ENCODE results near the gene BRIX1. TPM values are rescaled to one million over a fixed set of nuclear protein-coding genes. Genes with fewer than 3 reads are reported as not detected.

BRIX1 gene
- total and polyA plus RNA-seq, 2 experiments from 2014 or later = 72.6 to 171 TPM

- H3F3A ChIP-seq (replicated peaks; ENCODE audit: low read depth) = no peaks in the 10 kb centered on the region
- H3K4me2 ChIP-seq = no peak overlapping the region
- H4K20me1 ChIP-seq (replicated peaks; ENCODE audit: insufficient read depth) = no peaks in the 10 kb centered on the region
- Mint-ChIP-seq H3K36me3 (ENCODE audit: low read depth) (peaks cover 22% of the 10 kb centered on the region; the same call in 2 of the 3 replicates), H3K9me3 (peaks cover 30% of the 10 kb centered on the region), H3K27ac (no peak overlapping the region), H3K4me3 (no peak overlapping the region), H3K27me3 (ENCODE audit: insufficient read depth, low read depth, poor library complexity) (peaks cover 5% of the 10 kb centered on the region), H3K4me1 (no peaks in the 10 kb centered on the region)
- H3K27ac ChIP-seq (ENCODE audit: low read depth) = no peak overlapping the region
- no peak for DNase-seq (ENCODE audit: low spot score)
- no peak for ATAC-seq
- TF ChIP-seq POLR2AphosphoS5 (IDR thresholded peaks at IDR 0.05; ENCODE audit: low read depth) (no peak), CTCF (conservative IDR thresholded peaks at IDR 0.05; ENCODE audit: low read depth in 2 of 2) (no peak), JUNB (IDR thresholded peaks at IDR 0.05; ENCODE audit: unreplicated experiment) (no peak), STAT1 (IDR thresholded peaks at IDR 0.05; ENCODE audit: unreplicated experiment) (no peak), REST (IDR thresholded peaks at IDR 0.05; ENCODE audit: unreplicated experiment) (no peak), CREB1 (CRISPR knock-in tag; IDR thresholded peaks at IDR 0.05; ENCODE audit: low read depth) (no peak), ZNF331 (CRISPR knock-in tag; IDR thresholded peaks at IDR 0.05; ENCODE audit: low read depth) (no peak), EZH2phosphoT487 (IDR thresholded peaks at IDR 0.05; ENCODE audit: unreplicated experiment) (no peak), NANOG (IDR thresholded peaks at IDR 0.05; ENCODE audit: borderline replicate concordance) (no peak), EZH2 (IDR thresholded peaks at IDR 0.05; ENCODE audit: low read depth, unreplicated experiment) (no peak), ZNF462 (CRISPR knock-in tag; IDR thresholded peaks at IDR 0.05) (no peak), ZNF114 (CRISPR knock-in tag; IDR thresholded peaks at IDR 0.05) (no peak), ETS1 (IDR thresholded peaks at IDR 0.05) (no peak)
- H3K79me2 ChIP-seq (replicated peaks; ENCODE audit: insufficient read depth) = no peaks in the 10 kb centered on the region
- H3K9me2 ChIP-seq (ENCODE audit: insufficient read depth) = 0 out of 2 replicates have a peak, but pooled peaks cover 9% of the 10 kb centered on the region
- no peak overlapping the region for H2AFZ ChIP-seq
- no peaks in the 10 kb centered on the region for H3K27me3 ChIP-seq (ENCODE audit: insufficient read depth)
- H3K4me3 ChIP-seq = no peak overlapping the region
- H3K4me1 ChIP-seq (ENCODE audit: insufficient read depth) = no peaks in the 10 kb centered on the region
- H3K36me3 ChIP-seq (ENCODE audit: insufficient read depth) = no peaks in the 10 kb centered on the region
Measured at GRCh38 chr5:34876275-34876674, 39.2 kb upstream of the BRIX1 start.
